ENCODE results near the gene HAUS1. TPM values are rescaled to one million over a fixed set of nuclear protein-coding genes. Genes with fewer than 3 reads are reported as not detected.

Gene HAUS1
- total and polyA plus RNA-seq, 2 donors (not counting 1 experiment from before 2014, with no cell fraction given): 11.9 to 30.9 TPM

- Histone ChIP-seq H3K36me3 (replicated peaks in 1 of 2; ENCODE audit: control extremely low read depth in 1 of 2, control insufficient read depth in 1 of 2, extremely low read depth in 1 of 2, insufficient read depth in 2 of 2, low read length in 1 of 2) (peaks cover 0 to 4% of the 10 kb centered on the region in 2 experiments), H2AFZ (ENCODE audit: insufficient read depth, low read depth, low read length, poor library complexity, severe bottlenecking) (no peak overlapping the region), H3K4me3 (ENCODE audit: control extremely low read depth in 1 of 5, extremely low read depth in 1 of 5, insufficient read depth in 1 of 5, low read depth in 2 of 5, low read length in 4 of 5) (no peak overlapping the region), H3K79me2 (ENCODE audit: control insufficient read depth, insufficient read depth, low read length) (no peaks in the 10 kb centered on the region), H3K9ac (ENCODE audit: low read length) (no peak overlapping the region), H3K4me1 (ENCODE audit: control insufficient read depth in 2 of 2, insufficient read depth in 2 of 2, low read length in 2 of 2) (peaks cover 17 to 26% of the 10 kb centered on the region in 2 donors), H3K9me3 (ENCODE audit: control extremely low read depth in 1 of 3, control insufficient read depth in 2 of 3, insufficient read depth in 1 of 3, low read length in 2 of 3) (peaks cover 0 to 7% (median 0%) of the 10 kb centered on the region in 3 donors), H3K27ac (ENCODE audit: low read length in 2 of 2) (no peak overlapping the region), H4K20me1 (ENCODE audit: control insufficient read depth, insufficient read depth, low read length, poor library complexity, severe bottlenecking) (no peaks in the 10 kb centered on the region), H3K4me2 (replicated peaks; ENCODE audit: low read depth, low read length, poor library complexity, severe bottlenecking) (no peak overlapping the region), H3K27me3 (replicated peaks in 1 of 4; ENCODE audit: control extremely low read depth in 1 of 4, control insufficient read depth in 3 of 4, insufficient read depth in 4 of 4, low read length in 3 of 4) (peaks cover 0 to 34% (median 13%) of the 10 kb centered on the region in 4 experiments)
- TF ChIP-seq EZH2 (IDR thresholded peaks at IDR 0.05; ENCODE audit: borderline replicate concordance, insufficient read depth, low read depth, low read length, poor library complexity, severe bottlenecking): no peak
- TF ChIP-seq, protein P1, sequence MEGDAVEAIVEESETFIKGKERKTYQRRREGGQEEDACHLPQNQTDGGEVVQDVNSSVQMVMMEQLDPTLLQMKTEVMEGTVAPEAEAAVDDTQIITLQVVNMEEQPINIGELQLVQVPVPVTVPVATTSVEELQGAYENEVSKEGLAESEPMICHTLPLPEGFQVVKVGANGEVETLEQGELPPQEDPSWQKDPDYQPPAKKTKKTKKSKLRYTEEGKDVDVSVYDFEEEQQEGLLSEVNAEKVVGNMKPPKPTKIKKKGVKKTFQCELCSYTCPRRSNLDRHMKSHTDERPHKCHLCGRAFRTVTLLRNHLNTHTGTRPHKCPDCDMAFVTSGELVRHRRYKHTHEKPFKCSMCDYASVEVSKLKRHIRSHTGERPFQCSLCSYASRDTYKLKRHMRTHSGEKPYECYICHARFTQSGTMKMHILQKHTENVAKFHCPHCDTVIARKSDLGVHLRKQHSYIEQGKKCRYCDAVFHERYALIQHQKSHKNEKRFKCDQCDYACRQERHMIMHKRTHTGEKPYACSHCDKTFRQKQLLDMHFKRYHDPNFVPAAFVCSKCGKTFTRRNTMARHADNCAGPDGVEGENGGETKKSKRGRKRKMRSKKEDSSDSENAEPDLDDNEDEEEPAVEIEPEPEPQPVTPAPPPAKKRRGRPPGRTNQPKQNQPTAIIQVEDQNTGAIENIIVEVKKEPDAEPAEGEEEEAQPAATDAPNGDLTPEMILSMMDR (IDR thresholded peaks at IDR 0.05): peak; percentile 78
- Mint-ChIP-seq H3K9me3 (ENCODE audit: insufficient read depth) (no peaks in the 10 kb centered on the region), H3K4me1 (peaks cover 19% of the 10 kb centered on the region), H3K4me3 (no peak overlapping the region), H3K27me3 (peaks cover 6% of the 10 kb centered on the region), H3K27ac (no peak overlapping the region)
- POLR2A ChIA-PET: interaction anchor here (0.9 kb wide), 1 partner anchor 386 kb away, joined by 4 read pairs; no protein-coding TSS in a partner anchor
- CTCF ChIA-PET: interaction anchor here (0.7 to 3.4 kb wide), 30 partner anchors 10 to 584 kb away, joined by 3 to 59 read pairs (median 4); no protein-coding TSS in a partner anchor
- DNase-seq (peak; percentile 69), ATAC-seq (ENCODE audit: low read depth) (peak; percentile 54)
- 75% methylated on average over 3 of the region's 9 CpGs for WGBS (ENCODE audit: insufficient coverage)
- intact Hi-C loops (cut with micrococcal nuclease): loop anchor here (1.0 to 5.0 kb wide), 6 partner anchors 46 to 452 kb away; partner anchors contain the start of gene EPG5
Observed at GRCh38 chr18:46073474-46074331, 30.5 kb upstream of the HAUS1 start.

DNA sequence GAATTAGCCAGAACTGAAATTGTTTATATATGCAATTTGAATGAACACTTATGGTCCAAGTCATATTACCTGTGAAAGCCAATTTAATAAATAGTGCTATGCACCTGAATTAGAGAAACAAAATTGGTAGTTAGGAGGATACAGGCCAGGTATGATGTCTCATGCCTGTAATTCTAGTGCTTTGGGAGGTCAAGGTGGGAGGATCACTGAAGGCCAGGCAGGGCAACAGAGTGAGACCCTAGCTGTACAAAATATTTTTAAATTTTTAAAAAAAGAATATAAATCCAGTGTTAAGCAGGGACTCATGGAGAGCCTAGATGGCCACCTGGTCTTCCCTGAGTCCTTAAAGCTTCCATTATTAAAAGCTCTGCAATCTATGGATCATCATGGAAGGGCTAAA is 24.8 kb upstream of the HAUS1 start:
- H3K4me1 ChIP-seq (ENCODE audit: control insufficient read depth in 2 of 2, insufficient read depth in 2 of 2, low read length in 2 of 2): no peaks in the 10 kb centered on the region

More for the DNA sequence above, 24.8 kb upstream of the HAUS1 start:
- CTCF ChIA-PET: no interaction called here
- no peak for ATAC-seq (ENCODE audit: low read depth)
- no peaks in the 10 kb centered on the region for H3K4me1 Mint-ChIP-seq
- H3K4me2 ChIP-seq (replicated peaks; ENCODE audit: low read depth, low read length, poor library complexity, severe bottlenecking): no peak overlapping the region
- POLR2A ChIA-PET: no interaction called here
- no peaks in the 10 kb centered on the region for H4K20me1 ChIP-seq (ENCODE audit: control insufficient read depth, insufficient read depth, low read length, poor library complexity, severe bottlenecking)
- DNase-seq: no peak
- no peak overlapping the region for H3K27ac ChIP-seq (ENCODE audit: low read length in 2 of 2)
- H3K27ac Mint-ChIP-seq: no peak overlapping the region
- no peak overlapping the region for H3K4me3 Mint-ChIP-seq
- no peaks in the 10 kb centered on the region for H3K27me3 Mint-ChIP-seq
- H3K9ac ChIP-seq (ENCODE audit: low read length): no peak overlapping the region
- TF ChIP-seq, protein P1 (IDR thresholded peaks at IDR 0.05): no peak
- no peak for TF ChIP-seq EZH2 (IDR thresholded peaks at IDR 0.05; ENCODE audit: borderline replicate concordance, insufficient read depth, low read depth, low read length, poor library complexity, severe bottlenecking)
- no peaks in the 10 kb centered on the region for H3K9me3 ChIP-seq (ENCODE audit: control extremely low read depth in 1 of 3, control insufficient read depth in 2 of 3, insufficient read depth in 1 of 3, low read length in 2 of 3)
- peaks cover 7 to 48% of the 10 kb centered on the region in 2 experiments for H3K36me3 ChIP-seq (replicated peaks in 1 of 2; ENCODE audit: control extremely low read depth in 1 of 2, control insufficient read depth in 1 of 2, extremely low read depth in 1 of 2, insufficient read depth in 2 of 2, low read length in 1 of 2)
- no peaks in the 10 kb centered on the region for H3K79me2 ChIP-seq (ENCODE audit: control insufficient read depth, insufficient read depth, low read length)
- H2AFZ ChIP-seq (ENCODE audit: insufficient read depth, low read depth, low read length, poor library complexity, severe bottlenecking): no peak overlapping the region
- H3K9me3 Mint-ChIP-seq (ENCODE audit: insufficient read depth): no peaks in the 10 kb centered on the region
- H3K4me3 ChIP-seq (ENCODE audit: control extremely low read depth in 1 of 5, extremely low read depth in 1 of 5, insufficient read depth in 1 of 5, low read depth in 2 of 5, low read length in 4 of 5): no peak overlapping the region
- intact Hi-C loops (cut with micrococcal nuclease): no loop called here
- H3K27me3 ChIP-seq (replicated peaks in 1 of 4; ENCODE audit: control extremely low read depth in 1 of 4, control insufficient read depth in 3 of 4, insufficient read depth in 4 of 4, low read length in 3 of 4): no peaks in the 10 kb centered on the region
